ENCODE results near the gene IL22.

The IL22 gene

DNA sequence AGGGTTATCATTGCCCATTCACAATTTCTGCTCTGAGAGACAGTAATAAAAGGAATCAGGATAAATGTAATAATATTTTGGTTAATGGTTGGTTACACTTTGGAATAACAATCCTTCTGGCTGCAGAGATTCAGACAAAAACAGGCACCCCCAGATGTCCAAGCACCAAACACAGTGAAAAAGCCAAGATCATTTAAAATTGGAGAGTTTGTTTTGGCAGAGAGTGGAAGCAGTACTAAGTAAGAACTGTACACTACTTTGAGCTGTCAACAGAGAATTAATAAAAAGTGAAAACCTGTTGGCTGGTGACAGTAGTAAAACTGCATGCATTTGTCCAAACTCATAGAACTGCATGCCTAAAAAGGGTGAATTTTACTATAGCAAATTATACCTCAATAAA, 15.6 kb upstream of the IL22 start:
- H3K4me3 ChIP-seq (replicated peaks; ENCODE audit: insufficient read depth, low read length): no peak overlapping the region
- H3K27me3 ChIP-seq (ENCODE audit: insufficient read depth, poor library complexity, severe bottlenecking): no peaks in the 10 kb centered on the region
- DNase-seq (ENCODE audit: low read depth in 1 of 2, low spot score in 1 of 2): no peak
- peak overlapping the region; percentile 77 for H3K27ac ChIP-seq (replicated peaks)
- TF ChIP-seq SPI1 (IDR thresholded peaks at IDR 0.05; ENCODE audit: borderline replicate concordance, low read depth): no peak
- no peak for TF ChIP-seq REST (IDR thresholded peaks at IDR 0.05; ENCODE audit: insufficient replicate concordance, low read depth)
- TF ChIP-seq, protein P1, sequence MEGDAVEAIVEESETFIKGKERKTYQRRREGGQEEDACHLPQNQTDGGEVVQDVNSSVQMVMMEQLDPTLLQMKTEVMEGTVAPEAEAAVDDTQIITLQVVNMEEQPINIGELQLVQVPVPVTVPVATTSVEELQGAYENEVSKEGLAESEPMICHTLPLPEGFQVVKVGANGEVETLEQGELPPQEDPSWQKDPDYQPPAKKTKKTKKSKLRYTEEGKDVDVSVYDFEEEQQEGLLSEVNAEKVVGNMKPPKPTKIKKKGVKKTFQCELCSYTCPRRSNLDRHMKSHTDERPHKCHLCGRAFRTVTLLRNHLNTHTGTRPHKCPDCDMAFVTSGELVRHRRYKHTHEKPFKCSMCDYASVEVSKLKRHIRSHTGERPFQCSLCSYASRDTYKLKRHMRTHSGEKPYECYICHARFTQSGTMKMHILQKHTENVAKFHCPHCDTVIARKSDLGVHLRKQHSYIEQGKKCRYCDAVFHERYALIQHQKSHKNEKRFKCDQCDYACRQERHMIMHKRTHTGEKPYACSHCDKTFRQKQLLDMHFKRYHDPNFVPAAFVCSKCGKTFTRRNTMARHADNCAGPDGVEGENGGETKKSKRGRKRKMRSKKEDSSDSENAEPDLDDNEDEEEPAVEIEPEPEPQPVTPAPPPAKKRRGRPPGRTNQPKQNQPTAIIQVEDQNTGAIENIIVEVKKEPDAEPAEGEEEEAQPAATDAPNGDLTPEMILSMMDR (IDR thresholded peaks at IDR 0.05; ENCODE audit: insufficient read depth, low read length): no peak
- no peak for TF ChIP-seq POLR2AphosphoS5 (IDR thresholded peaks at IDR 0.05; ENCODE audit: low read depth)
- TF ChIP-seq GABPA (IDR thresholded peaks at IDR 0.05; ENCODE audit: low read depth): no peak

DNA sequence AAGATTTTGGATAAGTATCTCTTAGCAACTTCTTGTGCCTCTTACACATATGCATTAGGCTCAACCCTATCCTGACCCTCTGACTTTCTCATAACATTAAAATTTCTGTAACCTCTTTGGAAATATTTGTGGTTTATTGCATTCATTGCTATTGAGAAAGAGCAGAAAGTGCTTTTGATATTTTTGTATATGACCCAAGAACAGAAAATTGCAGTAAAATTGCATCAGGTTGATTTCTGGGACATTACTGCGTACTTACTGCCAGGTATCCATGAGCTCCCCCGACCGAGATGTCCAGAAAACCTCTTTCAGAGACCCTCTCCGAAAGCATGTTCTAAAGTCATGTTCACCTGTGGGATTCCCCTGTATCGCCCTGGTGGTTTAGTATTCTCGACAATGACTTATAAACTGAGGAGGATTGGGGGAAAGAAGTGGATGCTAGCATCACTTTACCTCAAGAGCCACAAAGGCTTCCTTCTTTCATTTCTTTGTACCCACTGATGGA, 14.5 kb upstream of the IL22 start:
- no peak overlapping the region for H3K4me3 ChIP-seq (replicated peaks; ENCODE audit: insufficient read depth, low read length)
- DNase-seq (ENCODE audit: low read depth in 1 of 2, low spot score in 1 of 2): peak; percentile 31 to 58
- no peak for TF ChIP-seq GABPA (IDR thresholded peaks at IDR 0.05; ENCODE audit: low read depth)
- TF ChIP-seq SPI1 (IDR thresholded peaks at IDR 0.05; ENCODE audit: borderline replicate concordance, low read depth): no peak
- no peak for TF ChIP-seq POLR2AphosphoS5 (IDR thresholded peaks at IDR 0.05; ENCODE audit: low read depth)
- TF ChIP-seq, protein P1 (IDR thresholded peaks at IDR 0.05; ENCODE audit: insufficient read depth, low read length): no peak
- no peak for TF ChIP-seq REST (IDR thresholded peaks at IDR 0.05; ENCODE audit: insufficient replicate concordance, low read depth)
- H3K27me3 ChIP-seq (ENCODE audit: insufficient read depth, poor library complexity, severe bottlenecking): no peaks in the 10 kb centered on the region
- peak overlapping the region; percentile 77 for H3K27ac ChIP-seq (replicated peaks)

- no peak overlapping the region for H3K27ac ChIP-seq (replicated peaks)
- H3K4me3 ChIP-seq (replicated peaks; ENCODE audit: insufficient read depth, low read length): no peak overlapping the region
- H3K27me3 ChIP-seq (ENCODE audit: insufficient read depth, poor library complexity, severe bottlenecking): no peaks in the 10 kb centered on the region
- TF ChIP-seq POLR2AphosphoS5 (IDR thresholded peaks at IDR 0.05; ENCODE audit: low read depth): no peak
- TF ChIP-seq SPI1 (IDR thresholded peaks at IDR 0.05; ENCODE audit: borderline replicate concordance, low read depth): no peak
- no peak for TF ChIP-seq GABPA (IDR thresholded peaks at IDR 0.05; ENCODE audit: low read depth)
- TF ChIP-seq, protein P1 (IDR thresholded peaks at IDR 0.05; ENCODE audit: insufficient read depth, low read length): no peak
- no peak for TF ChIP-seq REST (IDR thresholded peaks at IDR 0.05; ENCODE audit: insufficient replicate concordance, low read depth)
- no peak for DNase-seq (ENCODE audit: low read depth in 1 of 2, low spot score in 1 of 2)
These were observed 11.5 kb upstream of the IL22 start for GRCh38 chr12:68264857-68265256.

All from HL-60 (cell line).